Measurements from ENCODE around the gene SDK2. TPM values are rescaled to one million over a fixed set of nuclear protein-coding genes. Genes with fewer than 3 reads are reported as not detected.
A peak's percentile ranks its signal among the peaks of the same experiment; 100 is the strongest.

SDK2 gene
- polyA plus RNA-seq, 3 donors, result 0.01 TPM; not detected in 2

DNA sequence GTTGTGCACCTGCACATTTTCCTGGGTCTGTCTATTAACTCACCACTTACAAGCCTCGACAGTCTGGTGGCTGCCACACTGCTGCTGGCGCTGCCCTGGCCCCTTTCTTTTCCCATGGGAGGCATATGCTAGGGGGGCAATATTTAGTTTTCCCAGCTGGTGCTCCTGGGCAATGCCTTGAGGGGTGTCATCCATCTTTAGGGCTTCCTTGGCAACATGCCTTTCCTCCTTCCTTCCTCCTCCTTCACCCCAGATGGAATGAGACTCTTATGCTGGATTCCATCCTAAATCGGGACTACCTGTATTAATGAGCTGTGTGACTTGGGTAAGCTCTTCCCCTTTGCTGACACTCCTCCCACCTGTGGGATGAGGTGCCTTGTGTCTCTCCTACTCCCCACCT, 267.6 kb downstream of the SDK2 start:
- Histone ChIP-seq H3K4me2 (replicated peaks; ENCODE audit: extremely low read depth, low read length, poor library complexity, severe bottlenecking) (no peak overlapping the region), H3K4me1 (ENCODE audit: control insufficient read depth in 1 of 2, insufficient read depth in 2 of 2, low read length in 2 of 2) (no peaks in the 10 kb centered on the region), H3K27ac (ENCODE audit: low read depth in 1 of 2, low read length in 2 of 2) (no peak overlapping the region), H3K27me3 (ENCODE audit: control insufficient read depth in 2 of 2, insufficient read depth in 2 of 2, low read length in 2 of 2) (no peaks in the 10 kb centered on the region), H4K20me1 (ENCODE audit: insufficient read depth, low read length) (no peaks in the 10 kb centered on the region), H3K36me3 (replicated peaks in 1 of 2; ENCODE audit: control insufficient read depth in 1 of 2, insufficient read depth in 2 of 2, low read length in 2 of 2) (no peaks in the 10 kb centered on the region), H3K9ac (ENCODE audit: insufficient read depth, low read length, poor library complexity, severe bottlenecking) (no peak overlapping the region), H3K4me3 (replicated peaks in 1 of 3; ENCODE audit: low read depth in 2 of 3, low read length in 3 of 3) (no peak overlapping the region), H2AFZ (ENCODE audit: insufficient read depth, low read depth, low read length, poor library complexity, severe bottlenecking) (no peak overlapping the region), H3K79me2 (ENCODE audit: insufficient read depth, low read length) (no peaks in the 10 kb centered on the region), H3K9me3 (replicated peaks in 1 of 2; ENCODE audit: control insufficient read depth in 1 of 2, insufficient read depth in 1 of 2, low read length in 2 of 2) (no peaks in the 10 kb centered on the region)
- no peaks in the 10 kb centered on the region for H3K9me3 Mint-ChIP-seq
- H3K4me1 Mint-ChIP-seq, result peaks cover 4% of the 10 kb centered on the region
- H3K27ac Mint-ChIP-seq, result peak overlapping the region in 1 of 7 donors; percentile 86
- H3K27me3 Mint-ChIP-seq (ENCODE audit: low read depth in 3 of 3), result peaks cover 0 to 5% (median 0%) of the 10 kb centered on the region in 3 donors
- intact Hi-C loops (cut with micrococcal nuclease), result no loop called here
- TF ChIP-seq, protein P1, sequence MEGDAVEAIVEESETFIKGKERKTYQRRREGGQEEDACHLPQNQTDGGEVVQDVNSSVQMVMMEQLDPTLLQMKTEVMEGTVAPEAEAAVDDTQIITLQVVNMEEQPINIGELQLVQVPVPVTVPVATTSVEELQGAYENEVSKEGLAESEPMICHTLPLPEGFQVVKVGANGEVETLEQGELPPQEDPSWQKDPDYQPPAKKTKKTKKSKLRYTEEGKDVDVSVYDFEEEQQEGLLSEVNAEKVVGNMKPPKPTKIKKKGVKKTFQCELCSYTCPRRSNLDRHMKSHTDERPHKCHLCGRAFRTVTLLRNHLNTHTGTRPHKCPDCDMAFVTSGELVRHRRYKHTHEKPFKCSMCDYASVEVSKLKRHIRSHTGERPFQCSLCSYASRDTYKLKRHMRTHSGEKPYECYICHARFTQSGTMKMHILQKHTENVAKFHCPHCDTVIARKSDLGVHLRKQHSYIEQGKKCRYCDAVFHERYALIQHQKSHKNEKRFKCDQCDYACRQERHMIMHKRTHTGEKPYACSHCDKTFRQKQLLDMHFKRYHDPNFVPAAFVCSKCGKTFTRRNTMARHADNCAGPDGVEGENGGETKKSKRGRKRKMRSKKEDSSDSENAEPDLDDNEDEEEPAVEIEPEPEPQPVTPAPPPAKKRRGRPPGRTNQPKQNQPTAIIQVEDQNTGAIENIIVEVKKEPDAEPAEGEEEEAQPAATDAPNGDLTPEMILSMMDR (IDR thresholded peaks at IDR 0.05), result no peak
- H3K4me3 Mint-ChIP-seq, result no peak overlapping the region
- H3K36me3 Mint-ChIP-seq, result no peaks in the 10 kb centered on the region
- no peak for DNase-seq
- no CpG with 5 or more reads among the region's 3 CpGs for WGBS (ENCODE audit: insufficient coverage)

DNA sequence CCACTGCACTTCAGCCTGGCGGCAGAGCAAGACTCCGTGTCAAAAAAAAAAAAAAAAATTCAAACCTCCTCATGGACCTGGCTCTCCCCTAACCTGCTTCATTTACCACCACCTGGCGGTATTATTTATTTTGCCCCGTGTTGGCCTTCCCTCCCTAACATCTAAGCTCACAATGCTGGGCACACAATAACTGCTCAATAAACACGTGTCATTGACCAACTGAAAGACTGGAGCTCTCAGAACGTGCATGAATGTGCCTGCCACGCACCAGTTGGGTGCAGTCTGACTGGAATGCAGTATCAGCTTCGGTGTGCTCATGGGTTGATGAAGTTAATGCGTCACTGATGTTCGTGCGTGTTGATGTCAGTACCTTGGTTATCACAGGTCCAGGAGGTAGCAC, 268.1 kb downstream of the SDK2 start:
- Histone ChIP-seq H3K4me3 (replicated peaks in 1 of 3; ENCODE audit: low read depth in 2 of 3, low read length in 3 of 3) (no peak overlapping the region), H4K20me1 (ENCODE audit: insufficient read depth, low read length) (no peaks in the 10 kb centered on the region), H3K27me3 (ENCODE audit: control insufficient read depth in 2 of 2, insufficient read depth in 2 of 2, low read length in 2 of 2) (no peaks in the 10 kb centered on the region), H3K4me1 (ENCODE audit: control insufficient read depth in 1 of 2, insufficient read depth in 2 of 2, low read length in 2 of 2) (peaks cover 0 to 2% of the 10 kb centered on the region in 2 donors), H3K9ac (ENCODE audit: insufficient read depth, low read length, poor library complexity, severe bottlenecking) (no peak overlapping the region), H3K27ac (ENCODE audit: low read depth in 1 of 2, low read length in 2 of 2) (no peak overlapping the region), H3K9me3 (replicated peaks in 1 of 2; ENCODE audit: control insufficient read depth in 1 of 2, insufficient read depth in 1 of 2, low read length in 2 of 2) (no peaks in the 10 kb centered on the region), H3K36me3 (replicated peaks in 1 of 2; ENCODE audit: control insufficient read depth in 1 of 2, insufficient read depth in 2 of 2, low read length in 2 of 2) (no peaks in the 10 kb centered on the region), H2AFZ (ENCODE audit: insufficient read depth, low read depth, low read length, poor library complexity, severe bottlenecking) (no peak overlapping the region), H3K4me2 (replicated peaks; ENCODE audit: extremely low read depth, low read length, poor library complexity, severe bottlenecking) (no peak overlapping the region), H3K79me2 (ENCODE audit: insufficient read depth, low read length) (no peaks in the 10 kb centered on the region)
- Mint-ChIP-seq H3K4me1 (peaks cover 9% of the 10 kb centered on the region), H3K27ac (no peak overlapping the region), H3K4me3 (no peak overlapping the region), H3K36me3 (no peaks in the 10 kb centered on the region), H3K9me3 (no peaks in the 10 kb centered on the region), H3K27me3 (ENCODE audit: low read depth in 3 of 3) (peaks cover 0 to 5% (median 2%) of the 10 kb centered on the region in 3 donors)
- no peak for DNase-seq
- intact Hi-C loops (cut with micrococcal nuclease), result no loop called here
- TF ChIP-seq, protein P1 (IDR thresholded peaks at IDR 0.05), result no peak
- 90% methylated on average over 10 of the region's 11 CpGs for WGBS (ENCODE audit: insufficient coverage)
